ENCODE measurements around the gene VAMP5.
A peak's percentile ranks its signal among the peaks of the same experiment; 100 is the strongest.
"Not testable (repeated sequence)": the region's sequence is repeated elsewhere in the genome, so short reads cannot be mapped to it uniquely, and the experiment has no call there.

VAMP5 gene

GRCh38 chr2:85551698-85552678, 32.2 kb upstream of the VAMP5 start:
- no peak overlapping the region for H3K4me3 ChIP-seq (ENCODE audit: low read depth, low read length)
- DNase-seq (ENCODE audit: low read depth), result no peak
- TF ChIP-seq, protein P1, sequence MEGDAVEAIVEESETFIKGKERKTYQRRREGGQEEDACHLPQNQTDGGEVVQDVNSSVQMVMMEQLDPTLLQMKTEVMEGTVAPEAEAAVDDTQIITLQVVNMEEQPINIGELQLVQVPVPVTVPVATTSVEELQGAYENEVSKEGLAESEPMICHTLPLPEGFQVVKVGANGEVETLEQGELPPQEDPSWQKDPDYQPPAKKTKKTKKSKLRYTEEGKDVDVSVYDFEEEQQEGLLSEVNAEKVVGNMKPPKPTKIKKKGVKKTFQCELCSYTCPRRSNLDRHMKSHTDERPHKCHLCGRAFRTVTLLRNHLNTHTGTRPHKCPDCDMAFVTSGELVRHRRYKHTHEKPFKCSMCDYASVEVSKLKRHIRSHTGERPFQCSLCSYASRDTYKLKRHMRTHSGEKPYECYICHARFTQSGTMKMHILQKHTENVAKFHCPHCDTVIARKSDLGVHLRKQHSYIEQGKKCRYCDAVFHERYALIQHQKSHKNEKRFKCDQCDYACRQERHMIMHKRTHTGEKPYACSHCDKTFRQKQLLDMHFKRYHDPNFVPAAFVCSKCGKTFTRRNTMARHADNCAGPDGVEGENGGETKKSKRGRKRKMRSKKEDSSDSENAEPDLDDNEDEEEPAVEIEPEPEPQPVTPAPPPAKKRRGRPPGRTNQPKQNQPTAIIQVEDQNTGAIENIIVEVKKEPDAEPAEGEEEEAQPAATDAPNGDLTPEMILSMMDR (IDR thresholded peaks at IDR 0.05; ENCODE audit: control insufficient read depth, extremely low read depth, insufficient read depth), result peak; percentile 90

GRCh38 chr2:85553184-85553583, 31.0 kb upstream of the VAMP5 start:
- H3K4me3 ChIP-seq (ENCODE audit: low read depth, low read length), result no peak overlapping the region
- DNase-seq (ENCODE audit: low read depth), result no peak
- TF ChIP-seq, protein P1 (IDR thresholded peaks at IDR 0.05; ENCODE audit: control insufficient read depth, extremely low read depth, insufficient read depth), result no peak

GRCh38 chr2:85554980-85555612, 29.1 kb upstream of the VAMP5 start:
- no peak overlapping the region for H3K4me3 ChIP-seq (ENCODE audit: low read depth, low read length)
- no peak for DNase-seq (ENCODE audit: low read depth)
- TF ChIP-seq, protein P1 (IDR thresholded peaks at IDR 0.05; ENCODE audit: control insufficient read depth, extremely low read depth, insufficient read depth), result no peak

- no peak for DNase-seq (ENCODE audit: low read depth)
- no peak overlapping the region for H3K4me3 ChIP-seq (ENCODE audit: low read depth, low read length)
- TF ChIP-seq, protein P1 (IDR thresholded peaks at IDR 0.05; ENCODE audit: control insufficient read depth, extremely low read depth, insufficient read depth), result no peak
Measured at GRCh38 chr2:85557130-85557529, 27.1 kb upstream of the VAMP5 start.

DNA sequence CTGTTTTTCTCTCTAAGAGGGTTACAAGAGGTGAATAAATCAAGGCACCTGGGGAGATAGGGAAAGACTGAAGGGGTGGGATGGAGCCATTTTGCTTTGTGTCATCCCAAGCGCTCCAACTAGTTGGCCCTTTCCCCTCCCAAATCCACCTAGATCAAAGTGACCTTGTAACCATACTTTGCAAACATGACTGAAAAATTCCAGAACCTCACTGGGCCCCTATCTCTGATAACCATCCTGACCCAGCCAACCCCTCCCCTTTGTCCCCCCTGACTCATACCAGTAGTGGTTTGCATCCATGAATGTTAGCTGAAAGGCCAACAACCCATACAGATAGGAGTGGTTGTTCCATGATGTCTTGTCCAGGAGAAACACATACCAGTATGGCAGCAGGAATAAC, 26.1 kb upstream of the VAMP5 start:
- H3K4me3 ChIP-seq (ENCODE audit: low read depth, low read length), result no peak overlapping the region
- DNase-seq (ENCODE audit: low read depth), result no peak
- TF ChIP-seq, protein P1 (IDR thresholded peaks at IDR 0.05; ENCODE audit: control insufficient read depth, extremely low read depth, insufficient read depth), result no peak

DNA sequence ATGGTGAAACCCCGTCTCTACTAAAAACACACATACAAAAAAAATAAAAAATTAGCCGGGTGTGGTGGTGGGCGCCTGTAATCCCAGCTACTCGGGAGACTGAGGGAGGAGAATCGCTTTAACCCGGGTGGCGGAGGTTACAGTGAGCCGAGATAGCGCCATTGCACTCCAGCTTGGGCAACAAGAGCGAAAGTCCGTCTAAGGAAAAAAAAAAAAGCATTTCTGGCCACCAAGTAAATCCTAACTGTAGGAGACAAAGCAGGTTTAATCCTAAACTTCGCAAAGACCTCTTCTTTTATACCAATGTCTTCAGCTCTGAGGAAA, 23.9 kb upstream of the VAMP5 start:
- DNase-seq (ENCODE audit: low read depth), result not testable (repeated sequence)
- peak overlapping the region; percentile 95 for H3K4me3 ChIP-seq (ENCODE audit: low read depth, low read length)

- no peak for DNase-seq (ENCODE audit: low read depth)
- TF ChIP-seq, protein P1 (IDR thresholded peaks at IDR 0.05; ENCODE audit: control insufficient read depth, extremely low read depth, insufficient read depth), result no peak
Measured at GRCh38 chr2:85560812-85561279, 23.4 kb upstream of the VAMP5 start.

More at GRCh38 chr2:85560812-85561279, 23.4 kb upstream of the VAMP5 start:
- peak overlapping the region; percentile 95 for H3K4me3 ChIP-seq (ENCODE audit: low read depth, low read length)
